HepG2 (cell line): Measurements from ENCODE around the gene SEC24D.

Experiments
- CTCF ChIP-seq: sonication (generic); formaldehyde crosslinking; IDR thresholded peaks from 2 replicates; pipeline ENCODE4 v1.5.0; 2020; ENCODE audit warnings: mild to moderate bottlenecking, missing genetic modification reagents, moderate library complexity
- ELF1 ChIP-seq: sonication (generic); formaldehyde crosslinking; IDR thresholded peaks from 2 replicates; pipeline ENCODE4 v1.4.0; 2020; ENCODE audit warnings: missing genetic modification reagents
- HDAC2 ChIP-seq: sonication (generic); formaldehyde crosslinking; IDR thresholded peaks from 2 replicates; pipeline ENCODE4 v1.4.0; 2020; ENCODE audit warnings: missing genetic modification reagents
- KDM3A ChIP-seq: IDR thresholded peaks from 2 replicates; pipeline ENCODE4 v1.6.1; 2018; ENCODE audit warnings: low read depth, missing compliant biosample characterization
- POLR2A ChIP-seq, 2 experiments: IDR thresholded peaks; 2 replicates each; pipeline ENCODE4 v1.6.1; 2011; ENCODE audit warnings: low read depth in 2 of 2, low read length in 2 of 2, mild to moderate bottlenecking in 1 of 2, moderate library complexity in 1 of 2; ENCODE audit not compliant: insufficient read depth in 1 of 2
- TCF7 ChIP-seq: sonication (generic); IDR thresholded peaks from 2 replicates; pipeline ENCODE4 v1.6.1; 2016; ENCODE audit warnings: antibody characterized with exemption, low read depth
- ZBTB2 ChIP-seq: sonication (generic); formaldehyde crosslinking; IDR thresholded peaks from 2 replicates; pipeline ENCODE4 v1.8.0; 2022; ENCODE audit warnings: low read depth, missing genetic modification reagents
- ZFP1 ChIP-seq: IDR thresholded peaks from 2 replicates; pipeline ENCODE4 v1.6.1; 2016
- ZNF20 ChIP-seq: sonication (generic); formaldehyde crosslinking; IDR thresholded peaks from 2 replicates; pipeline ENCODE4 v1.4.0; 2020; ENCODE audit warnings: mild to moderate bottlenecking, moderate library complexity, missing genetic modification reagents
- ZZZ3 ChIP-seq: sonication (generic); formaldehyde crosslinking; IDR thresholded peaks from 2 replicates; pipeline ENCODE4 v1.4.0; 2020; ENCODE audit warnings: missing genetic modification reagents, mild to moderate bottlenecking, borderline replicate concordance

GRCh38 chr4:118866442-118866841, 30.5 kb upstream of the SEC24D start:
- TF ChIP-seq ELF1 (CRISPR knock-in tag) (no peak), KDM3A (CRISPR knock-in tag) (no peak), CTCF (CRISPR knock-in tag) (no peak), TCF7 (no peak), ZFP1 (CRISPR knock-in tag) (no peak), ZBTB2 (CRISPR knock-in tag) (no peak), ZNF20 (CRISPR knock-in tag) (no peak), ZZZ3 (CRISPR knock-in tag) (no peak), POLR2A (IDR thresholded peaks at IDR 0.05; ENCODE audit: insufficient read depth in 1 of 2, low read depth in 2 of 2, low read length in 2 of 2) (no peak), HDAC2 (CRISPR knock-in tag) (no peak)
